Stimulated activated memory B cell treated with anti-CD40 and anti-IgM and Interleukin-4, amounts not matched to agents 10 μg/mL and 1 μg/mL and 100 μg/mL, for 72 hours (primary cell): Measurements from ENCODE around the gene CDC16.

Experiments
- ATAC-seq: fragments of 150-1000 bp; cut with Tn5 transposase; 2 replicates; pipeline ENCODE4 v1.10.0; 2021
- H3K27ac Mint-ChIP-seq: one replicate; pipeline ENCODE4 v1.8.0; 2022; ENCODE audit warnings: mild to moderate bottlenecking, mixed read lengths
- H3K27me3 Mint-ChIP-seq: one replicate; pipeline ENCODE4 v1.8.0; 2022; ENCODE audit warnings: mixed read lengths
- H3K36me3 Mint-ChIP-seq: one replicate; pipeline ENCODE4 v1.8.0; 2022; ENCODE audit warnings: mixed read lengths
- H3K4me1 Mint-ChIP-seq: one replicate; pipeline ENCODE4 v1.8.0; 2022; ENCODE audit warnings: mixed read lengths
- H3K4me3 Mint-ChIP-seq: one replicate; pipeline ENCODE4 v1.8.0; 2022; ENCODE audit warnings: mild to moderate bottlenecking, moderate library complexity, mixed read lengths
- H3K9me3 Mint-ChIP-seq: one replicate; pipeline ENCODE4 v1.8.0; 2022; ENCODE audit warnings: mixed read lengths

CDC16 gene

DNA sequence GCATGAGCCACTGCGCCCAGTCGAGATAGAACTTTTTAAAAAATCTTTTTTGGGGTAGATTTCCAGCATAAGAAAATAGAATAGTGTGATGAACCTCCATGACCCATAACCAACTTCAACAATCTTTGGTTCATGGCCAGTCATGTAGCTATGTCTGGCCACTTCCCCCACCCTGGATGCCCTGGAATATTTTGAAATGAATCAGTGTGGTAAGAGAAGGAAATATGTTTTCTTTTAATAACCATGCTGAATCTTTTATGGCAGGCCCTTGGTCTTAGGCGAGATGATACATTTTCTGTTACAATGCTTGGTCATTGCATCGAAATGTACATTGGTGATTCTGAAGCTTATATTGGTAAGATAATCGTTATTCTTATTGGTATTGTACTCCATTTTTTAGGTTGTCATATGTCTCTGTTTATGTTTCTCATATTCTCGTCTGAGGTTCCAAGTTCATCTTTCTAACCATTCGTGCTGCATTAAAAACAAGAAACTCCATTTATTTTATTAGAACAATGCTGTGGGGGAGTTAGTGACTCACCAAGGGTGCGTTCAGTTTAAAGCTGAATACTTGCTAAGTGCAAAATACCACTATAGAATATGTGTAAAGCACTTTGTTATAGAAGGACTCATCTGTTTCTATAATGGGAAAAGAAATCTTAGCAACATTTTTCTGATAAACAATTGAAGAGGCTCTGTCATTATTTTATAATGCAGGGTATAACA is 30.4 kb downstream of the CDC16 start:
- peaks cover 74% of the 10 kb centered on the region for H3K36me3 Mint-ChIP-seq
- ATAC-seq: no peak
- H3K4me1 Mint-ChIP-seq: peaks cover 42% of the 10 kb centered on the region
- no peak overlapping the region for H3K4me3 Mint-ChIP-seq
- peaks cover 3% of the 10 kb centered on the region for H3K9me3 Mint-ChIP-seq
- no peak overlapping the region for H3K27ac Mint-ChIP-seq
- H3K27me3 Mint-ChIP-seq: no peaks in the 10 kb centered on the region

DNA sequence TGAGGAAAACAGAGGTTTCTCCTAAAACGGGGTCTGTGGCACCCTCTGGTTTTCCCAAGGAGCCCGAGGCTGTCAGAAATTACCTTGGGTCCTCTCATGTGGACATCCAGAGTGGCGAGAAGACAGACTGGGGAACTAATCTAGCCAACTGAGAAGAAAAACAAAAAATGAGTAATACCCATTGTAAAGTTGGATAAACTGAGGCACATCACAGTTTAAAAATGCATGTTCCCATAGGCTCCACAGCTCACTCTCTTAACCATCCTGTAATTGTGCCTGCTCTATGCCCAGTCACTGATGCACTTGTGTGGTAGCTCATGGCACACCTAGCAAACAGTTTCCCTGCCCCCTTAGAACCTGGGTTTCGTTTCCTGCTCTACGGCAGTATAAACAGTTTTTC is 31.5 kb downstream of the CDC16 start:
- Mint-ChIP-seq H3K9me3 (peaks cover 3% of the 10 kb centered on the region), H3K36me3 (peaks cover 71% of the 10 kb centered on the region), H3K27me3 (no peaks in the 10 kb centered on the region), H3K27ac (no peak overlapping the region), H3K4me3 (no peak overlapping the region), H3K4me1 (peaks cover 31% of the 10 kb centered on the region)
- no peak for ATAC-seq

GRCh38 chr13:114268344-114269280 is 33.9 kb downstream of the CDC16 start:
- Mint-ChIP-seq H3K27ac (peak overlapping the region; percentile 61), H3K27me3 (no peaks in the 10 kb centered on the region), H3K4me3 (no peak overlapping the region), H3K4me1 (peaks cover 10% of the 10 kb centered on the region), H3K36me3 (peaks cover 71% of the 10 kb centered on the region), H3K9me3 (peaks cover 3% of the 10 kb centered on the region)
- ATAC-seq: no peak

DNA sequence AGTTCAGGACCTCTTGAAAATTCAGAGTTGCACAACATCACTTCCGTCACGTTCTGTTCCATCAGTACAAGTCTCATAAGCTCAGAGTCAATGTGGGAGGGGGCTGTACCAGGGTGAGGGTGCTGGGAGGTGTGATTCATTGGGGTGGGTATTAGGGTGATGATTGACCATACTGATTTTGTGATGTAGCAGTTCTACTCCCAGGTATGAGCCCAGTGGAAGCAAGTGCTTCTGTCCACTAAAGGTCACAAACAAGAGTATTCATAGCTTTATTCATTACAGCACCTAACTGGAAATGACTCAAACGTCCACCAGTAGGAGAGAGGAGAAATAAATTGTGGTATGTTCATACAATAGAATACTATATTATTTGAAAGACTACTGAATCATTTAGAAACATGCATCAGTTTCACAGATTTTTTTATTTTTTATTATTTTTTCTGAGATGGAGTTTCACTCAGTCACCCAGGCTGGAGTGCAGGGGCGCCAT is 34.6 kb downstream of the CDC16 start:
- Mint-ChIP-seq H3K4me3 (no peak overlapping the region), H3K27ac (peak overlapping the region; percentile 30), H3K4me1 (peaks cover 7% of the 10 kb centered on the region), H3K36me3 (peaks cover 72% of the 10 kb centered on the region), H3K9me3 (peaks cover 3% of the 10 kb centered on the region), H3K27me3 (no peaks in the 10 kb centered on the region)
- ATAC-seq: no peak

DNA sequence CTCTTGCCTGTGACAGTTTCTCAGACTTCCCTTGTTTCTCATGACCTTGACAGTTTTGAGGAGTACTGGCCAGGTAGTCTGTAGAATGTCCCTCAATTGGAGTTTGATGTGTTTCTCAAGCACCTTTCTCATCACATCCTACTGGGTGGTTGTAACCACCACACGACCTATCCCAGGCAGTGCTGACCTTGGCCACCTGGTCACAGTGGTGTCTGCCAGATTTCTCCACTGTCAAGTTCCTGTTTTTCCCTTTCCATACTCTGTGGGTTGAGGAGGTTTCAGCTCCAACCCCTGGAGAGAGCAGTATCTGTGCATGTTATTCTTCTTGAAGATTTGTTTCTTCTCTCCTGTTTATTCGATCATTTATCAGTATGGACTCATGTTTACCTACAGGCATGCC is 38.3 kb downstream of the CDC16 start:
- H3K4me3 Mint-ChIP-seq: no peak overlapping the region
- H3K36me3 Mint-ChIP-seq: peaks cover 62% of the 10 kb centered on the region
- H3K27ac Mint-ChIP-seq: no peak overlapping the region
- no peaks in the 10 kb centered on the region for H3K27me3 Mint-ChIP-seq
- peaks cover 4% of the 10 kb centered on the region for H3K4me1 Mint-ChIP-seq
- ATAC-seq: no peak
- H3K9me3 Mint-ChIP-seq: peaks cover 2% of the 10 kb centered on the region

DNA sequence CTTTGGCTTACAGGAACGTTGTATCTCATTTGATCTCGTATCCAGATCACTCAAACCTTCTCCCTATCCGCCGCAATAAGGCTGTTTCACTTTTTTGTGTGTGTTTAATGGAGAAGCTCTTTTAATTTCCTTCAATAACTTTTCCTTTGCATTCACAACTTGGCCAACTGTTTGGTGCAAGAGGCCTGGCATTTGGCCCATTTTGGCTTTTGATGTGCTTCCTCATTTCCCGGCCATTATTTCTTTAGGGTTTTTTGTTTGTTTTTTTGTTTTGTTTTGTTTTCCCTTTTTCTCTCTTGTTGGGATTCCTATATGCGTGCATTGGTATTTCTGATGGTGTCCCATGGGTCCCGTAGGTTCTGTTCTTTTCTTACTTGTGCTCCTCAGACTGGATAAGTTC is 40.6 kb downstream of the CDC16 start:
- H3K4me1 Mint-ChIP-seq: peaks cover 10% of the 10 kb centered on the region
- peaks cover 46% of the 10 kb centered on the region for H3K36me3 Mint-ChIP-seq
- H3K4me3 Mint-ChIP-seq: no peak overlapping the region
- no peaks in the 10 kb centered on the region for H3K9me3 Mint-ChIP-seq
- no peak overlapping the region for H3K27ac Mint-ChIP-seq
- no peaks in the 10 kb centered on the region for H3K27me3 Mint-ChIP-seq
- no peak for ATAC-seq

DNA sequence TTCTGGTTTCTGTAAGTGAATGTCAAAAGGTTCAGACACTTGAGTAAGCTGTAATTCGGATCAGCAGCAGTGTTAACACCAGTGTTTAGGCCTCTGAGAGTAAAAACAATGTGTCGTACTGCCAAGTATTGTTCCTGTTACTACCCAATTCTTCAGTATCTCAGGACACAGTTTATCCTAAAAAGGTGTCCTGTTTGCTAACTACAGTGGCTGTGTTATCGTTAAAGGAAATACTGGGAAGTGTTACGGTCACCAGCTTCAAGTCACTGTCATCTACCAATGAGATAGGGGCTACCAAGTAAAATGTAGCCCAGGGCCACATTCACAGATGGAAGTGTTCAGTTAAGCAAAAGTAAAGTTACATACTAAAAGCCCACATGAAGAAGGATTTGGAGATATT is 44.4 kb downstream of the CDC16 start:
- Mint-ChIP-seq H3K9me3 (no peaks in the 10 kb centered on the region), H3K4me3 (no peak overlapping the region), H3K36me3 (peaks cover 25% of the 10 kb centered on the region), H3K27ac (peak overlapping the region; percentile 99), H3K4me1 (peaks cover 25% of the 10 kb centered on the region), H3K27me3 (no peaks in the 10 kb centered on the region)
- ATAC-seq: no peak

DNA sequence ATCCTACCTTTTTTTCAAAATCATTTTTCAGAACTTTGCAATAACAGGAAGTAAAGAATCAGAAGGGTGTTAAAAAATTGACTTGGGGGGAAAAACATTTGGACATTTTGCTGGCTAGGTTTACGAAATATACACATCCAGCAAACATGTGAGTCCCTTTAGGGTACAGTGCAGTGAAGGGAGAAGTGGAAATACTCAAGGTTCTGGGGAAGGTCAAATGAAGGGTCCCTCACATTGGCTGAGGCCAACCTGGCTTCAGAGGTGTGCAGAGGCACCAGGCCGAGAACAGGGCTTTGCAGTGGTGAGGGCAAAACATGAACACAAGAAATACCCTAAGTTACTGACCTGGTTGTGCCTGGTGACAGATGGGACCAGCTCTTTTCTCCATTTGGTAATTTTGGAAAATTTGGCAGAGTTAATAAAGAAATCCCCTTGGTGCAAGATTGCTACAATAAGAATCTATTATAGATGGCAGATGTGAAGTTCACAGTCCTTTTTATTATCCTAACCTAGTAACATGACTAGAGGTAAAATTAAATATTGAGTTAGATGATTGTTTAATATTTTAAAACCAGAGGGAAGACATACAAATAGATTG is 45.2 kb downstream of the CDC16 start:
- peak overlapping the region; percentile 40 for H3K4me3 Mint-ChIP-seq
- H3K9me3 Mint-ChIP-seq: no peaks in the 10 kb centered on the region
- peaks cover 29% of the 10 kb centered on the region for H3K4me1 Mint-ChIP-seq
- H3K27me3 Mint-ChIP-seq: no peaks in the 10 kb centered on the region
- peaks cover 28% of the 10 kb centered on the region for H3K36me3 Mint-ChIP-seq
- H3K27ac Mint-ChIP-seq: peak overlapping the region; percentile 99
- ATAC-seq: no peak

GRCh38 chr13:114281351-114282040 is 46.8 kb downstream of the CDC16 start, which contains the start of gene UPF3A:
Gene UPF3A, plus strand, starts transcription at chr13:114281601. Its CDS starts 39 bp downstream, at chr13:114281640.
- Mint-ChIP-seq H3K36me3 (peaks cover 25% of the 10 kb centered on the region), H3K27ac (peak within 1 kb of the TSS; percentile 99), H3K27me3 (no peaks in the 10 kb centered on the region), H3K9me3 (no peaks in the 10 kb centered on the region), H3K4me1 (peaks cover 35% of the 10 kb centered on the region), H3K4me3 (peak within 1 kb of the TSS; percentile 95)
- peak; percentile 91 for ATAC-seq

DNA sequence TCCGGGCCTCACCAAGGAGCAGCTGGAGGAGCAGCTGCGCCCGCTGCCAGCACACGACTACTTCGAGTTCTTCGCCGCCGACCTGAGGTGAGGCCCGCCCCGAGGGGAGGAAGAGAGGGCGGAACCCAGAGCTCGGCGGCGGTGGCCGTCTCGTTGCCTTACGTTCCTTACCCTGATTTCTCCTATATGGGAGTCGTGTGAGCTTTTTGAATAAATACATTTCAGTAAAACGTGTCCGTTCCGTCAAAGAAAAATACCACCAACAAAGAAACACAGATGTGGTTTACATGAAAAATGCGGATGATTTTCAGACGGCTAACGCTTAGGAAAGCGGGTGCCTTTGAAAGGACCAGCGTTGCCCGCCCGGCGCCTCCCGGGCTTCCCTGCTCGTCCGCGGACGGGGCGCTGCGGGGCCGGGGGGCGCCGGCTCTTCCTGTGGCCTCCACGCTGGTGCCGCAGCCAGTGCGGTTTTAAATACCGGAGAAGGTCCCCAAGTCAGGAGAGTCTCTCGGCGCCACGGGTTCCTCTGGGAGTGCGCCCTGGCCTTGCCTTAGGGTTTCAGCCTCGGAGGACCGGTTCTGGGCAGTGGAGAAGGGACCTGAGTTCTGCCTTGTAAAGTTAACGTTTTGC is 47.5 kb downstream of the CDC16 start:
- peaks cover 35% of the 10 kb centered on the region for H3K4me1 Mint-ChIP-seq
- peaks cover 31% of the 10 kb centered on the region for H3K36me3 Mint-ChIP-seq
- H3K4me3 Mint-ChIP-seq: peak overlapping the region; percentile 95

DNA sequence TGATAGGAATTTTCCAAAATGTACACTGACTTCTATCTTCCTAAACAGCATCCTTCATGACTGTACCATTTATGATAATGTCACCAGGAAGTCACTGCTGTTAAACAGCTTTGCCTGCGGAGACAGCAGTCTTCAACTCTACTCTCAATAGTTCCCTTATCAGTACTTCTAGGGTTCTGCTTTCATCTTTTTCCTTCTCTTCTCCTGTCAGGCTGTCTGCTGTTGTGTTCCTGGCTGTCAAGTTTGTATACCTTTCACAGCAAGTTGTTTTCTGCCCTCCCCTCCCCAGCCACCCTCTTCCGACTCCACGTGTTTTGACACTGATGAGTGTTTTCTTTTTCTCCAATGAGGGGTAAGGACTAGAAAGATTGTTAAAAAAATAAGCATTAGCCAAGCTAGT is 48.9 kb downstream of the CDC16 start:
- Mint-ChIP-seq H3K27me3 (no peaks in the 10 kb centered on the region), H3K9me3 (no peaks in the 10 kb centered on the region), H3K4me3 (peak overlapping the region; percentile 46), H3K4me1 (peaks cover 40% of the 10 kb centered on the region), H3K27ac (no peak overlapping the region), H3K36me3 (peaks cover 46% of the 10 kb centered on the region)
- ATAC-seq: no peak

More for the DNA sequence above, 47.5 kb downstream of the CDC16 start:
- peak overlapping the region; percentile 99 for H3K27ac Mint-ChIP-seq
- peak; percentile 76 for ATAC-seq
- no peaks in the 10 kb centered on the region for H3K27me3 Mint-ChIP-seq
- H3K9me3 Mint-ChIP-seq: no peaks in the 10 kb centered on the region

DNA sequence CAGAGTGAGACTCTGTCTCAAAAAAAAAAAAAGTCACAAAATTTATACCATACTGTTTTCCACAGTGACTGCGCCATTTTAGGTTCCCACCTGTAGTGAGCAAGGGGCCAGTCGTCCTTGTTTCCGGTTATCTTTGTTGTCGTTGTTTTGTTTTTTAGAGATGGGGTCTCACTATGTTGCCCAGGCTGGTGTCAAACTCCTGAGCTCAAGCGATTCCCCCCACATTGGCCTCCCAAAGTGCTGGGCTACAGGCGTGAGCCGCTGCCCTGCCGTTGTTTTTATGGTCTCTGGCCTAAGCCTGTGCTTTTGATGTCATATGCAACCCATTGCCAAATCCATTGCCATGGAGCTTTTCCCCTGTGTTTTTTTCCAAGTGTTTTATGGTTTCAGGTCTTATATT is 50.0 kb downstream of the CDC16 start:
- Mint-ChIP-seq H3K4me1 (peaks cover 36% of the 10 kb centered on the region), H3K27me3 (no peaks in the 10 kb centered on the region), H3K4me3 (no peak overlapping the region), H3K27ac (no peak overlapping the region), H3K9me3 (no peaks in the 10 kb centered on the region), H3K36me3 (peaks cover 54% of the 10 kb centered on the region)
- no peak for ATAC-seq

DNA sequence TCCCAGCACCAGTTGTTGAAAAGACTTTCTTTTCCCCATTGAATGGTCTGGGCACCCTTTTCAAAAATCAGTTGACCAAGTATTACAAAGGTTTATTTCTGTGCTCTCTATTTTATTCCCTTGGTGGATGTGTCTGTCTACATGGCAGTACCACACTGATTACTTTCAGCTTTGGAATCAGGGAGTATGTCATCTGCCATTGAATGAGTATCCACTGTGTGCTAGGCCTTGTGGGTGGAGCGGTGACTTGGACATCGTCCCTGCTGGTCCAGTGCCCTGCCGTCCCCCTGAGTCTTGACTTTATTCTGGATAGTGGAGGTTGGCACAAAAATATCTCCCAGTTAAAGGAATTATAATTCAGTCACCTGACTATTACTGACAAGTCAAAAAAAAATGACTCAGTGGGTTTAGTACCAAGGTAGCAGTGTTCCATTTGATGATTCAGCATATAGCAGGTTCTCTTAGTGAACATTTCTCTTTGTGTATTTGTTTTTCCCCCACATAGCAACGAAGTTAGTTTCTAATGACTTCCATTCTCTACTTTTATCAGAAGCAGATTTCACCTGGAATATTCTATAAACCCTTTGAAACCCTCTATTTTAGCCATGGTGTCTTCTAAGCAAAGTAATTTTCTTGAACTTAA is 50.6 kb downstream of the CDC16 start:
- no peak overlapping the region for H3K4me3 Mint-ChIP-seq
- no peaks in the 10 kb centered on the region for H3K27me3 Mint-ChIP-seq
- peaks cover 33% of the 10 kb centered on the region for H3K4me1 Mint-ChIP-seq
- no peaks in the 10 kb centered on the region for H3K9me3 Mint-ChIP-seq
- H3K36me3 Mint-ChIP-seq: peaks cover 60% of the 10 kb centered on the region
- ATAC-seq: no peak
- H3K27ac Mint-ChIP-seq: no peak overlapping the region

DNA sequence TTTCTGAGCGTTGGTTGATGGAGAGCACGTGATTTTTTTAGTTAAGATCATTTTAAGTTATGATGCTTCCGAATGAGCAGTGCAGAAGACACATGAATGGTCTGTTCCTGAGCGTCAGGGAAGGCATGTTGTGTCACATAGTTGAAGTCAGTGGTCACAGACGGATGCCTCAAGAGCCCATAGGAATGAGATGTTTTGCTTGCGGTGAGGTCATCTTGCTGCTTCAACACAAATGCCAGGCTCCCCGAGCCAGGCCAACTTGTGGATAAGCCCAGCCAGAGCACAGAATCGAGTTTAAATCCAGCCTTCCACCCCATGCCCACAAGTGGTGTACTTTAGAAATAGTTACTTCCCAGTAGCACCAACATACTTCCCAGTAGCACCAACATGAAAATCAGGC is 52.1 kb downstream of the CDC16 start:
- H3K4me1 Mint-ChIP-seq: peaks cover 31% of the 10 kb centered on the region
- H3K27ac Mint-ChIP-seq: no peak overlapping the region
- peaks cover 70% of the 10 kb centered on the region for H3K36me3 Mint-ChIP-seq

More for the DNA sequence above, 52.1 kb downstream of the CDC16 start:
- Mint-ChIP-seq H3K4me3 (no peak overlapping the region), H3K27me3 (no peaks in the 10 kb centered on the region), H3K9me3 (no peaks in the 10 kb centered on the region)
- ATAC-seq: no peak
